GM18505 (cell line): ENCODE measurements around the gene ADAMTS13.

Experiments used
- ATAC-seq: cut with Tn5 transposase; IDR thresholded peaks from one replicate; pipeline ENCODE4 v1.9.1; 2021; ENCODE audit not compliant: unreplicated experiment
- POLR2A ChIP-seq: IDR thresholded peaks from 4 replicates; pipeline ENCODE4 v1.6.1; 2011; ENCODE audit warnings: borderline replicate concordance; ENCODE audit not compliant: insufficient read depth, insufficient read length; ENCODE audit errors: extremely low read depth

The ADAMTS13 gene

GRCh38 chr9:133494636-133495326, 72.6 kb downstream of the ADAMTS13 start:
- TF ChIP-seq POLR2A, result no peak
- no peak for ATAC-seq

DNA sequence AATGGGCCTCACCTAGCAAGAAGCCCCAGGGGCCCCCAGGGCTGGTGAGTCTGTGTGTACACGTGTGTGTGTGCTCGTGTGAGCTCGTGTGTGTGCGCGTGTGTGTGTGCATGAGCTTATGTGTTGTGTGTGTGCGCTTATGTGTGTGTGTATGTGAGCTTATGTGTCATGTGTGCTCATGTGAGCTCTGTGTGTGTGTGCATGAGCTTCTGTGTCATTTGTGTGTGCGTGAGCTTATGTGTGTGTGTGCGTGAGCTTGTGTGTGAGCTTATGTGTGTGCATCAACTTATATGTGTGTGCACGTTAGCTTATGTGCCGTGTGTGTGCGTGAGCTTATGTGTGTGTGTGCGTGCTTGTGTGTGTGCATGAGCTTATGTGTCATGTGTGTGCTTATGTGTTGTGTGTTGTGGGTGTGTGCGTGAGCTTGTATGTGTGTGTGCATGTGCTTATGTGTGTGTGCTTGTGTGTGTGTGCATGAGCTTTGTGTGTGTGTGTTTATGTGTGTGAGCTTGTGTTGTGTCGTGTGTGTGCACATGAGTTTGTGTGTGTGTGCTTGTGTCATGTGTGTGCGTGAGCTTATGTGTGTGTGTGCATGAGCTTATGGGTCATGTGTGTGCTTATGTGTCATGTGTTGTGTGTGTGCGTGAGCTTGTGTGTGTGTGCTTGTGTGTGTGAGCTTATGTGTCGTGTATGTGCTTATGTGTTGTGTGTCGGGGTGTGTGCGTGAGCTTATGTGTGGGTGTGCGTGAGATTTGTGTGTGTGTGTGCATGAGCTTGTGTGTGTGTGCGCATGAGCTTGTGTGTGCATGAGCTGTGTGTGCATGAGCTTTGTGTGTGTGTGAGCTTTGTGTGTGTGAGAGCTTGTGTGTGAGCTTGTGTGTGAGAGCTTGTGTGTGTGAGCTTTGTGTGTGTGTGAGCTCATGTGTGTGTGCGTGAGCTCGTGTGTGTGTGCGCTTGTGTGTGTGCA, 73.4 kb downstream of the ADAMTS13 start:
- no peak for ATAC-seq
- TF ChIP-seq POLR2A, result no peak

DNA sequence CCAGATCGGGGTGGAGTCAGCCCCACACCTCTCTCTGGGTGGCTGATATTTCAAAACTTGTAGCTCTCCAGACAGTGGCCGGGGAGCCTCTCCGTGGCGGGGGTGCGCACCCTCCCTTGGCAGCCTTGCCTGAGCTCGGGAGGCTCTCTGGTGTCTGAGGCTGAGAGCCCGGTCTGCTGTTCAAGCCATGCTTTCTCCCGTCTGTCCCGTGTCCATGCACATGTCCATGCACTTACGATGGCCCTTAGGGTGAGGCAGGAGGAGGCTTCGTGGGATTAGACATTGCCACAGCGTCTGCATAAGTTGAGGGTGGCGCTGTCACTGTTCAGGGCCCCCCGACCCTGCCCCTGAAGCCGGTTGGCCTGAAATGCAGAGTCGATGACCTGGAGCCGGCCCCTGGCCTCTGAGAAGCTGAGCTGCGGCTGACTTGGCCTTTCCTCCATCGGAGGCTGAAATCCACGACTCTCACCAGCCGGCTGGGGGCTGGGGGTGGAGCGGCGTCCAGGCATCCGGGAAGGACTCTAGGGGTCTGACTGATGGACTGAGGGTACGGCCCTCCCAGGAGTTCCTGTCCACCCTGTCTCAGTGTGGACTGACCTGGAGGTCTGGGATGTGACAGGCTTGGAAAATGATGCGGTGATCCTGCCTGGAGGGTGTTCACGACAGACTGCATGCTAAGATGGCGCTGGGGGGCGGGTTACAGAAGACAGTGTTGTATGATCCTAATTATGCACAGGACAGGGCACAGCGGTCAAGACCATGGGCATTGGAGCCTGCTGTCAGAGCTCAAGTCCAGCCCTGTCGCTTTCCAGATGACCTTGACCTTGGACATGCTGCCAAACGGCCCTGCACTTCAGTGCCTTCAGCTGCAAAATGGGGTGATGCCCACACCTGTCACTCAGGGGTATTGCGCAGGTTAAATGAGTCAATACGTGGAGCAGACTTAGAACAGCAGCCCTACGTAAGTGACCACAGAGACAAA, 75.0 kb downstream of the ADAMTS13 start:
- no peak for ATAC-seq
- no peak for TF ChIP-seq POLR2A

DNA sequence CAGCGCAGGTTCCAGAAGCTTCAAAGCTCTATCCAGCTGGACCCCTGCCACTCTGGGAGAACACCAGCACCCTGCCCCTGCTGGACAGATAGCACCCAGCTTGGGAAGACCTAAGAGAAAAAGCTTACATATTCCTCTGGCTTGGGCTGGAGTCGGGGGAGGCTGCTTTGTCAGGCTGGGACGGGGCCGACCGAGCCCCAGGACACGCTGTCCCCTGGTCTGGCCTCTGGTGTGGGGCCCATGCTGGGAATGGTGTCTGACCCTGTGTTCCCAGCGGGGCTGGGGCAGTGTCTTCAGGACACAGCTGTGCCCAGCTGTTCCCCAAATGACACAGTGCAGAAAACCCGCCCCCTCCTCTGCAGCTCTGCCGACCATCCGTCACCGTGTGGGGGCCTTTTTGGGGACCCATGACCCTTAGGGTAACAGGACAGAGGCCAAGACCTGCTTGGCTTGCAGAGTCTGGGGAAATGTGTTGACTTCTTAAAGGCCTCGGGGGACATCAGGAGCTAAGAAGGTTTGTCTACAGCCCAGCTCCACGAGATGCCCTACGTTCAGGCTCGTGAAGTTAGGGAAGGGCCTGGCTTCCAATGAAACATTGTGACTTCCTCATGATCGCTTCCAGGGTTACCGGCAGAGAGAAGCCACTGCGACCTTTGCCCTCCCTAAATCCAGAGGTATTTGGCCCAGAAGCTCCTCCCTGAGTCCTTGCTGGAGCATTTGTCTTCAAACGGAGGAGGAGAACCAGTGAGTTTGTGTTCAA, 77.1 kb downstream of the ADAMTS13 start:
- no peak for ATAC-seq
- no peak for TF ChIP-seq POLR2A

- TF ChIP-seq POLR2A, result no peak
- ATAC-seq, result no peak
These were observed 77.7 kb downstream of the ADAMTS13 start for GRCh38 chr9:133499892-133500270.

DNA sequence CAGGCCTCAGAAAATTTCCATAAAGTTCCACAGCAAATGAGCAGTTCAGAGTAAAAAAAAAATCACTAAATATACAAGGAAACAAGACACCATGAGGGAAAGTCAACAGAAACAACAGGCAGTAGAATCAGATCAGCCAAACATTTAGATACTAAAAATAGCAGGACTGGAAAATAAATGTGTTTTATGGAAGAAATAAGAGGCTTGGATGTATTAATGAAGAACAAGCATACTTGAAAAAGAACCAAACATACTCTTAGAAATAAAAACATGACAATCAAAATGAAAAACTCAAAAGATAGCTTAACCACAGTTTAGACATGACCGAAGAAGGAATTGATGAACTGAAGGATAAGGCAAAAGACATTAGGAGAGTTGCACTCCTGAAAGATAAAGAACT, 79.9 kb downstream of the ADAMTS13 start:
- no peak for ATAC-seq
- no peak for TF ChIP-seq POLR2A

DNA sequence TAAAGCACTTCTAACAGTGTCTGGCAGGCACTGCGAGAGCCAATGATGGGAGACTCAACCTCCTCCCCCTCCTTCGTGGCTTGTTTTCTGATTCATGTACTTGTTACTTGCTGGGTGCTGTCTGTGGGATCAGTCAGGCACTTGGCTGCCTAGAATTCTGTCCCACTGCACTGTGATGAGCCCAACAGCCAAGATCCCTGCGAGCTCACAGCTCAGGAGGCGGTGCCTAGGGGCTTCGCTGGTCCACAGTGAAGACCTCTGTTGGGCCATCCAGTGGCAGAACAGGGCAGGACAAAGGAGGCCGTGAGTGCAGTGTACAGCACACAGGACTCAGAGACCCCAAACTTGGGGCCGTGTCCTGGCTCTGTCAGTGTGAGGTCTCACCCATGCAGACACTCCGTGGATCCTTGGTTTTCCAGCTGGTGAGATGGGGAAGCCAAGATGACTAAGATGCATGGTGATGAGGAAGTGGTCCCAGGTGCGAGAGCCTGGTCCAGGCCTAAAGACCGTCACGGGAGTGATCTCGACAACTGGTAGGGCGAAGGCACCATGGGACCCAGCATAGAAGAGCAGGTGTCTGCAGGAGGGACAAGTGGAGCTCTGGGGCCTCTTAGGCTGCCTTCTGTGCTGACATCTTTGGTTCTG, 83.1 kb downstream of the ADAMTS13 start:
- no peak for TF ChIP-seq POLR2A
- ATAC-seq, result no peak

DNA sequence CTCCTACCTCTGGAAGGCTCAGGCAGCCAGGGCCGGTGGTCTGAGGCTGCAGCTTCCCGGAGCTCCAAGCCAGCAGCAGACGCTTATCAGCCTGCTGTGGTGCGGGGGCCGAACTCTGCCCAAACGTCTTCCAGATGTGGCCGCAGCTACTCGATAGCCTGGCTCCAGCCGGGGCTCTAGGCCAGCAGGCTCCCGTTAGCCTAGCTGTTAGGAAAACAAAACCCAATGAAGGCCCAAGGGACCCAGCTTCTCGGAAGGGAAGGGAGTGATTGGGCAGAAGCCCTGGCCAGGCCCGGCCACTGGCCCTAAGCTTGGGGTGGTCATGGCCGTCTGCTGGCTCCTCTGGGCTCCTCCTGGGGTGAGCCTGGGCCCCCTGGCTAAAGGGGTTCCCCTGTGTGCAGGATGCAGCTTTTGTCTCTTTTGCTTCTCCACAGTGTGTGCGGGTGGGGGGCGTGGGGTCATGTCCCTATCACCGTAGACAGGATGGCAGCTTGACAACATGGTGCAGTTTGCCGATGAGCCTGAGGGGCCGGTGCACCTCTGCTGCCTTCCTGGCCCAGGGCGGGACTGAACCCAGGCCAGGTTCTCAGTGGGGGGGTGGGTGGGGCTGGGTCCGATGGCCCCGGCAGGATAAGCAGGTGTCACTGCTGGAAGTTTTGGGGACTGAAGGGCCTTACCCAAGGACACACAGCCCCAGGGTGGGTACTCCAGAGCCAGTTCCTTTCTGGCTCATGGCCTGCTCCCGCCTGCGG, 83.9 kb downstream of the ADAMTS13 start:
- no peak for TF ChIP-seq POLR2A
- no peak for ATAC-seq

- no peak for ATAC-seq
- no peak for TF ChIP-seq POLR2A
These were observed 84.5 kb downstream of the ADAMTS13 start for GRCh38 chr9:133506653-133507038.

DNA sequence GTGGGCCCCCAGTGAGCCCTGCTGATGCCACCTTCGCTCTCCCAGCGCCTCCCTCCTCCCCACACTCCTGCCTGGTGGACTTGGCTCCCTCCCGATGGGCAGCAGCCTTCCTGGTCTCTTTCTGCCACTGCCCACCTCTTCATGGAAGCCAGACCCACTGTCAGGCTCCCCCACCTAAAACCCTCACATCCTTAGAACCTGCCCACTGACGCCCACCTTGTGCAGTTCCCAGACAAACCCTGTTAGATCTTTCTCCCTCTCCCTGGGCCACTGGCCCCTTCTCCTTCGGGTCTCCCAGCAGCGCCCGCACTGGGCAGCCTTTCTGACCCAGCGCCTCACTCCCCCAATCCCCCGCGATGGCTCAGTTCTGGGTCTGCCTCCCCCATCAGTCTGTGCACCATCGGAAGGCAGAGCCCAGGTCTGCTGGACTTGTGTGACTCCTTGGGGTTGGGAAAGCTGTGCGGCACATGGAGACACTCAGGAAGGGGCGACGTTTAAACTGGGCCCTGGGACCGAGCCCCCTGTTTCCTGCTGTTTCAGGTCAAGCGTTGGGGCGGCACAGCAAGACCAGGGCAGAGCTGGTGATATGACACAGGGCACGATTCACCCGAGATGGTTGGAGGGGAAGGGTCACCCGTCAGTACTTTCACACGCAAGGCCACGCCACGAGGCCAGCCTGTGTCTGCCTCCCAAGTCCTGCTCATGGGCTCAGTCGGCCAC, 85.2 kb downstream of the ADAMTS13 start:
- no peak for TF ChIP-seq POLR2A
- no peak for ATAC-seq

- ATAC-seq, result no peak
- no peak for TF ChIP-seq POLR2A
These were observed 85.9 kb downstream of the ADAMTS13 start for GRCh38 chr9:133508046-133508445.
